Fibroblast of lung (primary cell): ENCODE measurements around the gene LMO7.

Experiments
- EZH2 ChIP-seq: IDR thresholded peaks from 2 replicates; pipeline ENCODE4 v1.5.1; 2012; ENCODE audit warnings: low read length, control low read depth, mild to moderate bottlenecking; ENCODE audit errors: missing control alignments
- TF ChIP-seq, protein P1 (sequence below), 2 donors: IDR thresholded peaks in 1 of 2; conservative IDR thresholded peaks in 1 of 2; 1 replicate in 1 of 2; 2 replicates in 1 of 2; pipeline ENCODE4 v1.5.1; 2011 to 2012; ENCODE audit warnings: low read length in 2 of 2, control low read depth in 1 of 2, inconsistent platforms in 1 of 2, low read depth in 1 of 2, mild to moderate bottlenecking in 1 of 2

DNA sequence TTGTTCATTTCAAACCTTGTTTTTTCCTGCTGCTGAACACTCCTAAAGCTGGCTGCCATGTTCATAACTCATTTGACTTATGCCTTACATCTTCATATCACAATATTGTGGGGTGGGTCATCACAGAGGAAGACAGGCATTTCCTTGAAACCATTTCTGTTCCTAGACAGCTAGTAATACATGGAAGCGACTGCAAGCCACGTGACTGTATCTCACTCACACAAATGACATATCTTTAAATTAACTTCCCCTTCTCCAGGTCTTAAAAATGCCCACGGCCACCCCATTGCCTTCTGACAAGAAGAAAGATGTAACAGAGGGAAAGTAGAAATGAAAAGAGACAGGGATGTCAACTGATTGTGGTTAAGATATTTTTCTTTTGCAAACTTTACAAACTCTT, 236.8 kb downstream of the LMO7 start:
- TF ChIP-seq, protein P1, sequence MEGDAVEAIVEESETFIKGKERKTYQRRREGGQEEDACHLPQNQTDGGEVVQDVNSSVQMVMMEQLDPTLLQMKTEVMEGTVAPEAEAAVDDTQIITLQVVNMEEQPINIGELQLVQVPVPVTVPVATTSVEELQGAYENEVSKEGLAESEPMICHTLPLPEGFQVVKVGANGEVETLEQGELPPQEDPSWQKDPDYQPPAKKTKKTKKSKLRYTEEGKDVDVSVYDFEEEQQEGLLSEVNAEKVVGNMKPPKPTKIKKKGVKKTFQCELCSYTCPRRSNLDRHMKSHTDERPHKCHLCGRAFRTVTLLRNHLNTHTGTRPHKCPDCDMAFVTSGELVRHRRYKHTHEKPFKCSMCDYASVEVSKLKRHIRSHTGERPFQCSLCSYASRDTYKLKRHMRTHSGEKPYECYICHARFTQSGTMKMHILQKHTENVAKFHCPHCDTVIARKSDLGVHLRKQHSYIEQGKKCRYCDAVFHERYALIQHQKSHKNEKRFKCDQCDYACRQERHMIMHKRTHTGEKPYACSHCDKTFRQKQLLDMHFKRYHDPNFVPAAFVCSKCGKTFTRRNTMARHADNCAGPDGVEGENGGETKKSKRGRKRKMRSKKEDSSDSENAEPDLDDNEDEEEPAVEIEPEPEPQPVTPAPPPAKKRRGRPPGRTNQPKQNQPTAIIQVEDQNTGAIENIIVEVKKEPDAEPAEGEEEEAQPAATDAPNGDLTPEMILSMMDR (conservative IDR thresholded peaks at IDR 0.05 in 1 of 2, IDR thresholded peaks at IDR 0.05 in 1 of 2; ENCODE audit: low read depth in 1 of 2, low read length in 2 of 2), result no peak
- no peak for TF ChIP-seq EZH2
